Activated CD8-positive, alpha-beta T cell treated with anti-CD3 and anti-CD28 coated beads, Interleukin-2, amount 10 ng/mL, durations not matched to agents 7 days and 5 days (primary cell): ENCODE measurements around the gene BMP6. TPM values are rescaled to one million over a fixed set of nuclear protein-coding genes. Genes with fewer than 3 reads are reported as not detected.
"Not testable (repeated sequence)": the region's sequence is repeated elsewhere in the genome, so short reads cannot be mapped to it uniquely, and the experiment has no call there.

Experiments
- ATAC-seq: fragments of 150-1000 bp; cut with Tn5 transposase; one replicate; pipeline ENCODE4 v1.10.0; 2021; ENCODE audit warnings: moderate library complexity
- CTCF ChIA-PET: fragments of 350-600 bp; sonication (Branson Sonifier 250); formaldehyde crosslinking; loops from one replicate; lab custom pipeline; 2021; ENCODE audit warnings: antibody characterized with exemption; lab: Charles Lee
- POLR2A ChIA-PET: fragments of 350-600 bp; sonication (Branson Sonifier 250); formaldehyde crosslinking; loops from one replicate; lab custom pipeline; 2021; ENCODE audit warnings: antibody characterized with exemption; lab: Charles Lee
- DNase-seq: peaks from one replicate; pipeline ENCODE4 v3.0.0-alpha.2; 2020
- H3K27ac Mint-ChIP-seq: one replicate; pipeline ENCODE4 v1.8.0; 2021; ENCODE audit warnings: mild to moderate bottlenecking, mixed read lengths
- H3K27me3 Mint-ChIP-seq: one replicate; pipeline ENCODE4 v1.8.0; 2021; ENCODE audit warnings: low read depth, mixed read lengths
- H3K36me3 Mint-ChIP-seq: one replicate; pipeline ENCODE4 v1.8.0; 2021; ENCODE audit warnings: low read depth, mixed read lengths
- H3K4me1 Mint-ChIP-seq: one replicate; pipeline ENCODE4 v1.8.0; 2021; ENCODE audit warnings: low read depth, mixed read lengths
- H3K4me3 Mint-ChIP-seq: one replicate; pipeline ENCODE4 v1.8.0; 2021; ENCODE audit warnings: mild to moderate bottlenecking, mixed read lengths
- H3K9me3 Mint-ChIP-seq: one replicate; pipeline ENCODE4 v1.8.0; 2022; ENCODE audit warnings: mixed read lengths; ENCODE audit not compliant: insufficient read depth
- total RNA-seq, 2 experiments: library from RNA; stranded (reverse); gene quantifications; one replicate each; pipeline ENCODE4 v1.2.3, GENCODE V29; 2021

Gene BMP6
- total RNA-seq, 2 experiments from 2014 or later, result not detected

DNA sequence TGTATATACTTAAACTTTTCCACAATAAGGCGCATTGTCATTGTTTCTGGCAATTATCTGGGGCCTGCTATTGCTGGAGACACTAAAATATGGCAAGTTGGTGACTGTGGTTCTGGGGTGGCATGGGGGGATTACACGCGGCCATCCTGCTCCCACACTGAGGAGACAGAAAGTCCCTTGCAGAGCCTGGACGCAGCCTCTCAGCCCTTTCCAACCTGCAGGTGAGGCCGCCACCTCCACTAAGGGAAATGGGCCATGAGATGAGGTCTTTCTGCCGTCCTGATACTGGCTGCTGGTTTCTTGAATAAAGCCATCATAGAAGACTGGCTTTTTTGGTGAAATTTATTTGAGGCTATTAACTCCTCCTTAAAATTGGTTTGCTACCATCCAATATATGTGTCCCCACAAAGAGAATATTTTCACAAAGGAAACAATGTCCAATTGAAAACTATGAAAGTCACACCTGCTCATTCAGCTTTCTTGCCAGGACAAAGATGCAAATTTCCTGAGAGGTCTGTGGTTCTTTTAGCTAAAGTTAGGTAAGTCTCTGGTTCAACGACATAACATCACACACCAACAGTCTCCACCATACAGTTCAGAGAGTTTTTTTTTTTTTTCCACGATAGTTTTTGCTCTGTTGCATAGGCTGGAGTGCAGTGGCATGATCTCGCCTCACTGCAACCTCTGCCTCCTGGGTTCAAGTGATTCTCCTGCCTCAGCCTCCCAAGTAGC lies 171.7 kb downstream of the BMP6 start:
- H3K4me1 Mint-ChIP-seq, result no peaks in the 10 kb centered on the region
- CTCF ChIA-PET, result no interaction called here

DNA sequence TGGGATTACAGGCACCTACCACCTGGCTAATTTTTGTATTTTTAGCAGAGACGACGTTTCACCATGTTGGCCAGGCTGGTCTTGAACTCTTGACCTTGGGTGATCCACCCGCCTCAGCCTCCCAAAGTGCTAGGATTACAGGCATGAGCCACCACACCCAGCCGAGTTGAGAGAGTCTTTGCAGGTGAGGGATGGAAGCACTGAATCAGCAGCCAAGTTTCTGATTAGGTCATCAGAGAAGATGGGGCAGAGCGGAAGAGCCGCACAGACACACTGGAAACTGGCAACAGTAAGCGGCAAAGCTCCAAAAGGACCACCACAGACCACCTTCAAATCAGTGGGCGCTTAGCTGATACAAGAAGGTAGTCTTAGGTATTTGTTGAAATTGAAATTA lies 172.3 kb downstream of the BMP6 start:
- CTCF ChIA-PET, POLR2A ChIA-PET: not testable (repeated sequence)

More for the DNA sequence above, 171.7 kb downstream of the BMP6 start:
- no peak for DNase-seq
- no peak overlapping the region for H3K4me3 Mint-ChIP-seq
- H3K36me3 Mint-ChIP-seq, result peaks cover 62% of the 10 kb centered on the region
- POLR2A ChIA-PET, result no interaction called here
- no peaks in the 10 kb centered on the region for H3K27me3 Mint-ChIP-seq
- H3K27ac Mint-ChIP-seq, result no peak overlapping the region
- H3K9me3 Mint-ChIP-seq, result no peaks in the 10 kb centered on the region
- no peak for ATAC-seq

DNA sequence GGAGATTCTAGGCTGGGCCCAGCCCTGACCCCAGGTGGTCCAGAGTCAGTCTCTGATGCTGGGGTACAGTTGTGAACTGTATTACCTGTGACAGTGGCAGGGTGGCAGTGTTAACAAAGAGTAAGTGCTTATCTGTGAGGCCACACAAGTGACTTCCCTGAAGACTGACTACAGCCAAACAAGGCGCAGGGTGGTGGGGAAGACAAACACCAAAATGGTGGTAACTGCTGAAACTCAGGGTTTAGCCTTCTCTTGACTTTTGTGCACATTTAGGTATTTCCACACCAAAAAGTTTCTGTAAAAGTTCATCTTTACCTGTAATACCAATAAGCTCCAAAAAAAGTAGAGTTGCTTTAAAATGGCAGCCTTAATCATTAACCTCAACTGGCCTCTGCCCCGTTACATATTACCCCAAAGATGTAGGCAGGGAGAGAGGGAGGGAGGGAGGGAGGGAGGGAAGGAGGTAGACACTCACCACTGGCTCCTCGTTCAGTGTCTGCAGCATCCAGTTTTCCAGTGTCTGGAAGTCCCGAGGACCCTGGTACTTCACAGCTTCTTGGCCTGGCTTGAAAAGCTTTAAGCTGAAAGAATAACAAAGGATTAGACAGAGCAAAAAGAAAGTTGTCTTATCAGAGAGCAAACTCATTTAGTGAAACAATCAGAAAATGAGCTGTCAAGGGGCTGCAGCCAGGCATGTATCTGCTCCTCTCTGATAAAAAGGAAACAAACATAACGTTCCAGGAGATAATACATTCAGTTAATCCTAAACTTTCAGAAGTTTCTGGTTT lies 173.4 kb downstream of the BMP6 start:
- no peaks in the 10 kb centered on the region for H3K9me3 Mint-ChIP-seq
- peaks cover 55% of the 10 kb centered on the region for H3K36me3 Mint-ChIP-seq
- H3K27me3 Mint-ChIP-seq, result no peaks in the 10 kb centered on the region
- ChIA-PET CTCF (interaction anchor here (0.7 to 2.0 kb wide), 6 partner anchors 12 to 319 kb away, joined by 3 to 9 read pairs (median 4); no protein-coding TSS in a partner anchor), POLR2A (no interaction called here)
- H3K4me3 Mint-ChIP-seq, result no peak overlapping the region
- peak; percentile 44 for ATAC-seq
- no peak overlapping the region for H3K27ac Mint-ChIP-seq
- no peak for DNase-seq
- H3K4me1 Mint-ChIP-seq, result no peaks in the 10 kb centered on the region

More for the DNA sequence above, 172.3 kb downstream of the BMP6 start:
- not testable (repeated sequence) for H3K9me3 Mint-ChIP-seq, H3K4me1 Mint-ChIP-seq, ATAC-seq, H3K27ac Mint-ChIP-seq, DNase-seq, H3K4me3 Mint-ChIP-seq, H3K27me3 Mint-ChIP-seq
- peaks cover 64% of the 10 kb centered on the region for H3K36me3 Mint-ChIP-seq

DNA sequence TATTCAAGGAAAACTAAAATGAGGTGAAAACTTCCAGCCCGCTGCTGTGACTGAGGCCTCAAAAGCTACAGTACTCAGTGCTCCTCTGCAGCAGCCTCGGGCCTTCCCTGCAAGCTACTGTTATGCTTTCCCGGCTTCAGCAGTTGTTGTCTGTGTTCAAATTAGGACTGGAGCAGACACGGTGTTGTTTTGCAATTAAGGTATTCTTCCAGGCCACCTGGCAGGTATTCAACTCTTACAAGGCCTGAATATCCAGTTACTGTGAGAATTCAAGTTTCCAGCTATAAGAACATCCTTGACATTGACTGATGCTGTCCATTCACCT lies 174.0 kb downstream of the BMP6 start:
- POLR2A ChIA-PET, result no interaction called here
- ATAC-seq, result no peak
- no peak for DNase-seq
- no peaks in the 10 kb centered on the region for H3K27me3 Mint-ChIP-seq
- H3K36me3 Mint-ChIP-seq, result peaks cover 52% of the 10 kb centered on the region
- CTCF ChIA-PET, result interaction anchor here (0.7 to 2.0 kb wide), 6 partner anchors 11 to 319 kb away, joined by 3 to 9 read pairs (median 4); no protein-coding TSS in a partner anchor
- no peaks in the 10 kb centered on the region for H3K9me3 Mint-ChIP-seq
- H3K4me3 Mint-ChIP-seq, result no peak overlapping the region
- H3K4me1 Mint-ChIP-seq, result no peaks in the 10 kb centered on the region
- H3K27ac Mint-ChIP-seq, result no peak overlapping the region

DNA sequence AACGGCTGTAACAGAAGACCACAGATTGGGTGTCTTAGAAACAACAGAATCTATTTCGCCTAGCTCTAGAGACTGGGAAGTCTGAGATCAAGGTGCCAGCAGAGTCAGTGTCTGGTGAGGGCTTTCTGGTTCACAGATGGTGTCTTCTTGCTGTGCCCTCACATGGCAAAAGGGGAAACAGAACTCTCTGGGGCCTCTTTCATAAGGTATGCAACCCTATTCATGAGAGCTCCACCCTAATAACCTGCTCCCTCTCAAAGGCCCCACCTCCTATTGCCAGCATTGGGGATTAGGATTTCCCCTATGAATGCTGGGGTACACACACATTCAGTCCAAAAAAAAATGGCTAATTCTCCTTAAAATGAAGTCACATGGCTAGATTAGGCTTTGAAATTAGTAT lies 174.7 kb downstream of the BMP6 start:
- H3K4me1 Mint-ChIP-seq, result no peaks in the 10 kb centered on the region
- no peak for DNase-seq
- ChIA-PET POLR2A (no interaction called here), CTCF (interaction anchor here (2.0 kb wide), 1 partner anchor 158 kb away, joined by 9 read pairs; no protein-coding TSS in a partner anchor)
- H3K4me3 Mint-ChIP-seq, result no peak overlapping the region
- no peak for ATAC-seq
- no peak overlapping the region for H3K27ac Mint-ChIP-seq
- peaks cover 48% of the 10 kb centered on the region for H3K36me3 Mint-ChIP-seq
- H3K27me3 Mint-ChIP-seq, result no peaks in the 10 kb centered on the region
- H3K9me3 Mint-ChIP-seq, result no peaks in the 10 kb centered on the region

DNA sequence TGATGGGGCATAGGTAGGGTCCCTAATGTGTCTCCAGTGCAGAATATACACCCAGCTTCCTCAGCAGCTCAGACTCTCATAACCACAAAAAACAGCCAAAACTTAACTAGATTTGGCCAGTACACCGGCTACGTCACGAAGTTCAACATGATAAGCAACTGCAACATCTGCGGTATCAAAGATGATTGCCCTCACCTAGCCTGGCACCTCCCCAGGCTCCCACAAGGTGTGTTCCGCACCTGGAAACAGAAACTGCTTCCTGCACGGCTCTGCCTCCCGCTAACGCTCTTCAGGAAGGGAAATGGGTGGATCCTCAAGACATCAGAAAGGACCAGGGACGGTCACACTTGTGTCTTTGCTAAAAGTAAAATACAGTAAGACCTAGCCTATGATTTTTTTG lies 175.2 kb downstream of the BMP6 start:
- Mint-ChIP-seq H3K27me3 (no peaks in the 10 kb centered on the region), H3K9me3 (no peaks in the 10 kb centered on the region), H3K4me1 (no peaks in the 10 kb centered on the region), H3K36me3 (peaks cover 45% of the 10 kb centered on the region), H3K4me3 (no peak overlapping the region), H3K27ac (no peak overlapping the region)
- ATAC-seq (no peak), DNase-seq (no peak)
- ChIA-PET CTCF (interaction anchor here (2.0 kb wide), 1 partner anchor 158 kb away, joined by 9 read pairs; no protein-coding TSS in a partner anchor), POLR2A (no interaction called here)

DNA sequence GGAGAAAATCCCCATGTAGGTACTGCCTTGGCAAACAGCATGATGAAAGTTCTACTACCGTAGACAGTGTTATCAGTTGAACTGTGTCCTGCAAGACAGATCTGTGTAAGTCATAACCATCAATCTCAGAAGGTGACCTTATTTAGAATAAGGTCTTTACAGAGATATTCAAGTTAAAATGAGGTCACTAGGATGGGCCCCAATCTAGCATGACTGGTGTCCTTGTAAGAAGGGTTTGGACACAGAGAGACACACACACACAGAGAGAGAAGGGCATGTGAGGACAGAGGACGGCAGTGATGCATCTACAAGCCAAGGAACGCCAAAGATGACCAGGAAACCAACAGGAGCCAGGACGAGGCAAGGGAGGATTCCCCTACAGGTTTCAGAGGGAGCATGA lies 175.9 kb downstream of the BMP6 start:
- no peak for DNase-seq
- peaks cover 2% of the 10 kb centered on the region for H3K4me1 Mint-ChIP-seq
- H3K9me3 Mint-ChIP-seq, result no peaks in the 10 kb centered on the region
- H3K36me3 Mint-ChIP-seq, result peaks cover 40% of the 10 kb centered on the region
- H3K27ac Mint-ChIP-seq, result no peak overlapping the region
- ChIA-PET POLR2A (no interaction called here), CTCF (no interaction called here)
- no peaks in the 10 kb centered on the region for H3K27me3 Mint-ChIP-seq
- ATAC-seq, result no peak
- H3K4me3 Mint-ChIP-seq, result no peak overlapping the region

DNA sequence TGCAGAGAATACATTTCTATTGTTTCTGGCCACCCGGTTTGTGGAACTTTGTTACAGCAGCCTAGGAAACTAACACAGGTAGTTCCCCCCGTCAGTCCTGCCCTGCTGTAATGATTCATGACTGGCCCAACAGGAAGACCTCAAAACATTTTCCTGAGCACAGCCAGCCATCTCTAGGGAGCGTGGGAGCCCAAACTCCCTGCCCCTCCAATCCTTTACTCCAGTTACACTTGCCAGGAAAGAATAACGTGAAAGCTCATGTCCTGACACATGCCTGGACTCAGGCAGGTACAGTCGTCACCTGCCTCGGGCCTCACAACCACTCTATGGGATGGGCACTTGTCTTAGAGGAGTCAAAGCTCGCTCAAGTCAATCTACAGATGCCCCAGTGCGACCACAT lies 176.3 kb downstream of the BMP6 start:
- H3K27ac Mint-ChIP-seq, result no peak overlapping the region
- DNase-seq, result no peak
- peaks cover 39% of the 10 kb centered on the region for H3K36me3 Mint-ChIP-seq
- no peak for ATAC-seq
- H3K4me1 Mint-ChIP-seq, result peaks cover 3% of the 10 kb centered on the region
- no peak overlapping the region for H3K4me3 Mint-ChIP-seq
- H3K9me3 Mint-ChIP-seq, result no peaks in the 10 kb centered on the region
- ChIA-PET POLR2A (interaction anchor here (0.6 kb wide), 1 partner anchor 72 kb away, joined by 5 read pairs; no protein-coding TSS in a partner anchor), CTCF (no interaction called here)
- no peaks in the 10 kb centered on the region for H3K27me3 Mint-ChIP-seq

DNA sequence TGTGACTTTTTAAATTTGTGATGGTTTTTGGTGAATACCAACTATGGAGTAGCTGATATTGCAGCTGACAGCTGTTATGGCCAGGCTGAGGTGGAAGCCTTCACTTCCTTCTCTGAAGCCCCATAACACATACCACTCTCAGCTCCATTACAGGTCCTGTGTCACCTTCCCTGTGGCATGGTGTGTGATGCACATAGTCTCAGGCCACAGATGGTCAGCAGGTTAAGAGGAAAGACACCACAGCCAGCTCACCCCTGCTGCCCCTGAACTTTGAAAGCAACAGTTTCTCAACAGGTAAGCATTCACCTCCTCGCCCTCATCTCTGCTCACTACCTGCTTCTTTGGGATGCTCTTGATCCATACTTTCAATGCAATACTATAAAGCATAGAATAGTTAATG lies 177.0 kb downstream of the BMP6 start:
- POLR2A ChIA-PET, result interaction anchor here (0.6 kb wide), 1 partner anchor 71 kb away, joined by 5 read pairs; no protein-coding TSS in a partner anchor
- ATAC-seq (no peak), DNase-seq (no peak)
- Mint-ChIP-seq H3K27ac (no peak overlapping the region), H3K4me3 (no peak overlapping the region), H3K4me1 (peaks cover 6% of the 10 kb centered on the region), H3K9me3 (no peaks in the 10 kb centered on the region), H3K36me3 (peaks cover 37% of the 10 kb centered on the region), H3K27me3 (no peaks in the 10 kb centered on the region)
- CTCF ChIA-PET, result no interaction called here

DNA sequence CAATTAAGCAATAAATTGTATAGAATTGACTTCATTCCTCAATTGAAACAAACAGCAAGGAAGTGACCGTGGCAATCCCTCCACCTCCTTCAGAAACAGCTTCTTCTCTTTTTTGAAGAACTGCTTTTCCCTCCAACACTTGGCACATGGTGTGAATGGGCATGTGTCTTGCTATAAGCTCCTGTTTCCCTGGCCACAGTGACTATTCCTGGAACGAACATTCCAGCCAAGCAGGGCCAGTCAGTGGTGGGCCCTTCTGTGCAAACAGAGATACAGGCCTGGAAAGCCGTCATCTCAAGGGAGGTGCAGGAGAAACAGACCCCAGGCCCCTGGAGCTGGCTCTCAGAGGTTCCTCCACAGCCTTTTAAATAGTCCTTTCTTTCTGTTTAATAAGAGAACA lies 177.8 kb downstream of the BMP6 start:
- H3K9me3 Mint-ChIP-seq, result no peaks in the 10 kb centered on the region
- ATAC-seq, result no peak
- DNase-seq, result no peak
- H3K27ac Mint-ChIP-seq, result no peak overlapping the region
- POLR2A ChIA-PET, result no interaction called here
- CTCF ChIA-PET, result no interaction called here
- H3K4me3 Mint-ChIP-seq, result no peak overlapping the region
- peaks cover 31% of the 10 kb centered on the region for H3K36me3 Mint-ChIP-seq
- no peaks in the 10 kb centered on the region for H3K27me3 Mint-ChIP-seq
- H3K4me1 Mint-ChIP-seq, result peaks cover 6% of the 10 kb centered on the region

DNA sequence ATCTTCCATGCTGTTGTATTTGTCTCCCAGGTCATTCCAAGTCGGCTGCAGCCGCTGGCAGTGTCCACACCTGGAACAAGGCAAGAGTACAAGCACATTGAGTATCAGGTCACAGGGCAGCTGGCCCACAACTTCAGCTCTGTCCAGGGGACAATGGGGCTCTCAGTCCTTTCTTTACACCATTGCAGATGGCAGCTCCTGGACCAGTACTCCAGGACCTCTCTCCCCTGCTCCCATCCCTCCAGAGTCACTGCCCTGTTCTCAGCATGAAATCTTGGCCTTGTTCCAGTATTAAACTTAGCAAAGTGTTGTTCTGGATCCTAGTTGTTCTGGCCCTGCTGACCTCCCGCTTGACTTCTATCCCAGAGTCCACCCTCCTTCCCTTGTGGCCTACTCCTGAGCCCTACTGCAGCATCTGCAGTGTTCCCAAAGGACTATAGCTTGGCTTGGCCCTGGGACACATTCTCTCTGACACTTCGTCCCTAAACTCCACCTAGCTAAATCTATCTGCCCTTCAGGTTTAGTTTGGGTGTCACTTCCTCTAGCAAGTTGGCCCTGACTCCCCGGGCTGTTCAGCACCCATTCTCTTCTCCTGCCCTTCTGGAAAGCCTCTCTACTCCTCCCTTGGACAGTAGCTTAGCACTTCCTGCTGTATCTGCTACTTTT lies 178.9 kb downstream of the BMP6 start:
- Mint-ChIP-seq H3K27ac (peak overlapping the region; percentile 60), H3K9me3 (no peaks in the 10 kb centered on the region), H3K4me1 (peaks cover 15% of the 10 kb centered on the region), H3K36me3 (peaks cover 25% of the 10 kb centered on the region), H3K4me3 (no peak overlapping the region), H3K27me3 (no peaks in the 10 kb centered on the region)
- ChIA-PET CTCF (no interaction called here), POLR2A (no interaction called here)
- ATAC-seq (no peak), DNase-seq (no peak)

DNA sequence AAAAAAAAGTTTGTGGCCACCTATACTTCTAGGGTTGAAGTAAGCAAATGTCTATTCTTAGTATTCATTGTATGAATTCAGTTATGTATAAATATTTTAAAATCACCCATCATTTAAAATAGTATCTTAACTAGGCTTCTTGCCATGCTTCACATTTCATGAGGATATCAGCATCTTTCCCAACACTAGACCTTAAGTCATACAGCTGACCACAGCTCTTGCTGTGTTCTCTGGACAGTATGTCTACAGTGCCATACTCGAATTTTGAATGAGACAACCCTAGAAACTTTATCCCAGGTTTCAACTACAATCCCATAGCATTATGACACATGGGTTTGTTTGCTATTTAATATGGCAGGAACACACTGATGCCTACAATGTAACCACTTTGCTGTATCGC lies 179.5 kb downstream of the BMP6 start:
- no peaks in the 10 kb centered on the region for H3K9me3 Mint-ChIP-seq
- ChIA-PET CTCF (no interaction called here), POLR2A (no interaction called here)
- no peaks in the 10 kb centered on the region for H3K27me3 Mint-ChIP-seq
- no peak overlapping the region for H3K4me3 Mint-ChIP-seq
- DNase-seq, result no peak
- no peak overlapping the region for H3K27ac Mint-ChIP-seq
- peaks cover 23% of the 10 kb centered on the region for H3K36me3 Mint-ChIP-seq
- ATAC-seq, result no peak
- peaks cover 15% of the 10 kb centered on the region for H3K4me1 Mint-ChIP-seq
